Measurements from ENCODE around the gene ESAM. TPM values are rescaled to one million over a fixed set of nuclear protein-coding genes. Genes with fewer than 3 reads are reported as not detected.

Gene ESAM
- 0.48 TPM in 1 of 2 replicates, not detected in the other for polyA plus RNA-seq

GRCh38 chr11:124762105-124762623, at the start of gene ESAM:
TSS of gene ESAM (minus strand) at chr11:124762290. CDS start at chr11:124762154, 136 bp downstream.

GRCh38 chr11:124800226-124800929, 38.3 kb upstream of the ESAM start, which contains the start of gene MSANTD2:
TSS of gene MSANTD2 (minus strand) at chr11:124800406. CDS start at chr11:124800380, 26 bp downstream.

GRCh38 chr11:124751741-124752470, 10.2 kb downstream of the ESAM start, which contains the start of gene VSIG2:
TSS of gene VSIG2 (minus strand) at chr11:124752255. CDS start at chr11:124752137, 118 bp downstream.

GRCh38 chr11:124739479-124740276, 22.4 kb downstream of the ESAM start, which contains the start of gene NRGN:
TSS of gene NRGN (plus strand) at chr11:124739942. CDS start at chr11:124740085, 143 bp downstream.

Other genes with a start within 250 kb of the ESAM start
- not detected in 2 replicates for gene OR8B12, start 218.6 kb downstream of the ESAM start, polyA plus RNA-seq
- gene OR8A1, start 192.3 kb downstream of the ESAM start, polyA plus RNA-seq = not detected in 2 replicates
- not detected in 2 replicates for gene PANX3, start 150.9 kb downstream of the ESAM start, polyA plus RNA-seq
- 14.2 and 20.6 TPM in 2 replicates for gene TBRG1, start 139.4 kb downstream of the ESAM start, polyA plus RNA-seq
- gene SIAE, start 88.6 kb downstream of the ESAM start, polyA plus RNA-seq = 72.2 and 84.2 TPM in 2 replicates
- 68.9 and 70.3 TPM in 2 replicates for gene SPA17, start 88.4 kb downstream of the ESAM start, polyA plus RNA-seq
- 0.62 and 10.0 TPM in 2 replicates for gene NRGN, start 22.3 kb downstream of the ESAM start, polyA plus RNA-seq
- not detected in 2 replicates for gene VSIG2, start 10.0 kb downstream of the ESAM start, polyA plus RNA-seq
- 3.1 and 5.2 TPM in 2 replicates for gene MSANTD2, start 38.1 kb upstream of the ESAM start, polyA plus RNA-seq
- 0.97 and 1.2 TPM in 2 replicates for gene ROBO3, start 103.1 kb upstream of the ESAM start, polyA plus RNA-seq
- gene ROBO4, start 135.6 kb upstream of the ESAM start, polyA plus RNA-seq = not detected in 2 replicates
- 2.5 TPM in 1 of 2 replicates, not detected in the other for gene HEPN1, start 157.0 kb upstream of the ESAM start, polyA plus RNA-seq
- gene HEPACAM, start 173.8 kb upstream of the ESAM start, polyA plus RNA-seq = 9.0 and 13.6 TPM in 2 replicates
- 0.10 and 1.0 TPM in 2 replicates for gene CCDC15, start 191.9 kb upstream of the ESAM start, polyA plus RNA-seq